Endothelial cell of umbilical vein (primary cell): ENCODE data around the gene UST. TPM values are rescaled to one million over a fixed set of nuclear protein-coding genes. Genes with fewer than 3 reads are reported as not detected.

ENCODE experiments used
- BruUV-seq: library from RNA; stranded (reverse); fragments of 400-500 nt; replicated peaks from 2 replicates; lab custom pipeline; 2021; lab: Mats Ljungman, UMichigan
- CTCF ChIA-PET: fragments of 300-600, 350-600 bp; sonication (Branson Sonifier 250); formaldehyde crosslinking; loops from one replicate; lab custom pipeline; 2021; ENCODE audit warnings: antibody characterized with exemption, inconsistent platforms; lab: Charles Lee
- POLR2A ChIA-PET: fragments of 300-600, 350-600 bp; sonication (Branson Sonifier 250); formaldehyde crosslinking; loops from one replicate; lab custom pipeline; 2021; ENCODE audit warnings: antibody characterized with exemption, inconsistent platforms; lab: Charles Lee
- DNase-seq: peaks from one replicate; pipeline ENCODE4 v3.0.0-alpha.2; 2011; ENCODE audit warnings: low read depth, low spot score
- FAIRE-seq: peaks from 2 replicates; lab custom pipeline; 2011; peaks lifted over from hg19 to GRCh38; lab: Jason Lieb, UNC
- H2AFZ ChIP-seq: 2 replicates; pipeline ENCODE4 v1.6.0; 2012; ENCODE audit warnings: low read depth, low read length, control low read depth, inconsistent platforms
- H3K27ac ChIP-seq: 2 replicates; pipeline ENCODE4 v1.5.1; 2011; ENCODE audit warnings: low read depth, mild to moderate bottlenecking, control low read depth, low read length, moderate library complexity; ENCODE audit not compliant: insufficient read depth
- H3K27me3 ChIP-seq, 2 experiments: 2 replicates each; pipeline versions ENCODE4 v1.6.0 to v1.6.1; 2011; ENCODE audit warnings: low read length in 2 of 2, mixed read lengths in 1 of 2; ENCODE audit not compliant: control insufficient read depth in 2 of 2, insufficient read depth in 2 of 2
- H3K36me3 ChIP-seq, 2 experiments: 2 replicates in 1 of 2; 3 replicates in 1 of 2; pipeline ENCODE4 v1.5.1; 2011; ENCODE audit warnings: low read length in 2 of 2, mild to moderate bottlenecking in 1 of 2, moderate library complexity in 1 of 2; ENCODE audit not compliant: control insufficient read depth in 2 of 2, insufficient read depth in 2 of 2; ENCODE audit errors: extremely low read depth in 1 of 2
- H3K4me1 ChIP-seq: 3 replicates; pipeline ENCODE4 v1.5.1; 2011; ENCODE audit warnings: mild to moderate bottlenecking, low read length; ENCODE audit not compliant: control insufficient read depth, insufficient read depth; ENCODE audit errors: extremely low read depth
- H3K4me2 ChIP-seq: 2 replicates; pipeline ENCODE4 v1.6.1; 2011; ENCODE audit warnings: low read length, control low read depth, mixed read lengths; ENCODE audit not compliant: insufficient read depth
- H3K4me3 ChIP-seq, 3 experiments: fragments of 200-600 bp in 1 of 3; sonication (generic), shearing (Covaris generic) in 1 of 3; replicated peaks in 1 of 3; 2 replicates each; pipeline ENCODE4 v1.5.1; 2011 to 2016; ENCODE audit warnings: control low read depth in 3 of 3, low read length in 3 of 3, mild to moderate bottlenecking in 2 of 3, inconsistent platforms in 1 of 3, low read depth in 1 of 3, moderate library complexity in 1 of 3; ENCODE audit not compliant: insufficient read depth in 1 of 3
- H3K79me2 ChIP-seq: 2 replicates; pipeline ENCODE4 v1.6.0; 2012; ENCODE audit warnings: low read length, inconsistent platforms; ENCODE audit not compliant: control insufficient read depth, insufficient read depth
- H3K9ac ChIP-seq: replicated peaks from 2 replicates; pipeline ENCODE3; 2011; ENCODE audit warnings: low read length, control low read depth; ENCODE audit not compliant: insufficient read depth; ENCODE audit errors: extremely low read depth
- H3K9me1 ChIP-seq: replicated peaks from 3 replicates; pipeline ENCODE4 v1.6.0; 2011; ENCODE audit warnings: mild to moderate bottlenecking, low read length; ENCODE audit not compliant: control insufficient read depth, insufficient read depth; ENCODE audit errors: extremely low read depth
- H3K9me3 ChIP-seq: replicated peaks from 2 replicates; pipeline ENCODE4 v1.5.1; 2012; ENCODE audit warnings: low read length, inconsistent platforms; ENCODE audit not compliant: control insufficient read depth, insufficient read depth
- H4K20me1 ChIP-seq: replicated peaks from 2 replicates; pipeline ENCODE3; 2011; ENCODE audit warnings: mild to moderate bottlenecking, low read length; ENCODE audit not compliant: control insufficient read depth, insufficient read depth; ENCODE audit errors: extremely low read depth
- EZH2 ChIP-seq: IDR thresholded peaks from 2 replicates; pipeline ENCODE4 v1.6.1; 2012; ENCODE audit warnings: borderline replicate concordance, low read depth, mild to moderate bottlenecking, moderate library complexity, low read length, inconsistent platforms; ENCODE audit not compliant: severe bottlenecking
- FOS ChIP-seq: IDR thresholded peaks from 2 replicates; pipeline ENCODE4 v1.6.1; 2011; ENCODE audit warnings: mild to moderate bottlenecking, low read length, moderate library complexity, borderline replicate concordance; ENCODE audit not compliant: insufficient read depth
- MYC ChIP-seq: IDR thresholded peaks from one replicate; pipeline ENCODE4 v1.6.1; 2011; ENCODE audit warnings: mild to moderate bottlenecking, low read depth, low read length
- POLR2A ChIP-seq: IDR thresholded peaks from 2 replicates; pipeline ENCODE4 v1.6.1; 2012; ENCODE audit warnings: low read depth, mild to moderate bottlenecking, control low read depth, low read length
- POLR2AphosphoS5 ChIP-seq: IDR thresholded peaks from 2 replicates; pipeline ENCODE4 v1.6.1; 2012; ENCODE audit warnings: low read depth, mild to moderate bottlenecking, control low read depth, low read length, moderate library complexity; ENCODE audit not compliant: insufficient read depth
- dilution Hi-C: fragments of 300-500 bp; cut with MboI; formaldehyde crosslinking; loops from one replicate; pipeline ENCODE4 v1.15.0; 2019; ENCODE audit warnings: low sequenced_read_pairs; ENCODE audit not compliant: extremely low pct_ligation_motif_present
- intact Hi-C: fragments of 100-400 bp; cut with micrococcal nuclease; formaldehyde crosslinking; loops from one replicate; pipeline ENCODE4 v1.10.0; 2022
- polyA plus RNA-seq, 4 experiments: library from polyadenylated mRNA; depleted of rRNA in 3 of 4; stranded (reverse) in 3 of 4; unstranded in 1 of 4; fragments of >200 nt; gene quantifications; 2 replicates each; pipeline versions ENCODE4 v1.2.1 to v1.2.3, GENCODE V29; 2011 to 2012; ENCODE audit warnings: missing spikeins in 1 of 4
- total RNA-seq: library from RNA; stranded (reverse); gene quantifications from 2 replicates; pipeline ENCODE4 v1.2.3, GENCODE V29; 2021
- TF ChIP-seq, protein P1 (sequence below), 2 donors: IDR thresholded peaks; 1 replicate in 1 of 2; 2 replicates in 1 of 2; pipeline ENCODE4 v1.5.1; 2011; ENCODE audit warnings: low read length in 2 of 2, mild to moderate bottlenecking in 2 of 2, moderate library complexity in 2 of 2, control low read depth in 1 of 2, inconsistent platforms in 1 of 2, low read depth in 1 of 2; ENCODE audit not compliant: insufficient read depth in 1 of 2; ENCODE audit errors: extremely low read depth in 1 of 2
- TF ChIP-seq, protein P2 (sequence below): IDR thresholded peaks from 2 replicates; pipeline ENCODE4 v1.6.1; 2011; ENCODE audit not compliant: insufficient read depth, insufficient read length

Gene UST
- total and polyA plus RNA-seq, 2 donors (not counting 3 experiments of a cell fraction or from before 2014, with no cell fraction given) = 0.26 to 0.84 TPM

DNA sequence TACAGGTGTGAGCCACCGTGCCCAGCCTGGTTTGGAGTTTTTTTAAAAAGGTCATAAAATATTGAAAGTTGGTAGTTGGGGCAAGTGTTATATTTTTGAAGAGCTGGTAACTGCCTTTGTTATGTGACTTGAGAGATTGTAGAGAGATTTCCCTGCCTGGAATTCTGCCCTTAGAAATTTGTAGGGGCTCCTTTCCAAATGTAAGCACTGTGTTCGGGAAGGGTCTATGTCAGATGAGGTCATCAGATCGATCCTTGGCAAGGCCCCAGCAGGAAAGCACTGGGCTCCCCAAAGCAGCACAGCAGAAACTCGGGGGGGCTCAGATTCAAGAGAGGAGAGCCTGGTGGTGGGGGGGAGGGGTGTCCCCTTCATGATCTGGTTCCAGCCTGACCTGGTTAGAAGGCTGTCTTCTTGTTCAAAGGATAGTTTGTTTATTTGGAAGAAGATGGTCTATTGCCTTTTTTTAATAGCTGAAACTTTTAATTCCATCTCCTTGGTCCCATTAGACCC is 220.2 kb downstream of the UST start:
- Histone ChIP-seq H3K4me2 (no peak overlapping the region), H3K27ac (no peak overlapping the region), H3K9me1 (no peaks in the 10 kb centered on the region), H3K4me1 (no peaks in the 10 kb centered on the region), H4K20me1 (no peaks in the 10 kb centered on the region), H3K9me3 (no peaks in the 10 kb centered on the region), H3K27me3 (no peaks in the 10 kb centered on the region), H3K79me2 (no peaks in the 10 kb centered on the region), H3K36me3 (no peaks in the 10 kb centered on the region), H2AFZ (no peak overlapping the region), H3K9ac (no peak overlapping the region), H3K4me3 (no peak overlapping the region)
- ChIA-PET POLR2A (no interaction called here), CTCF (no interaction called here)
- DNase-seq = no peak
- FAIRE-seq = no peak
- TF ChIP-seq EZH2 = no peak
- no peak for TF ChIP-seq POLR2A
- TF ChIP-seq, protein P1, sequence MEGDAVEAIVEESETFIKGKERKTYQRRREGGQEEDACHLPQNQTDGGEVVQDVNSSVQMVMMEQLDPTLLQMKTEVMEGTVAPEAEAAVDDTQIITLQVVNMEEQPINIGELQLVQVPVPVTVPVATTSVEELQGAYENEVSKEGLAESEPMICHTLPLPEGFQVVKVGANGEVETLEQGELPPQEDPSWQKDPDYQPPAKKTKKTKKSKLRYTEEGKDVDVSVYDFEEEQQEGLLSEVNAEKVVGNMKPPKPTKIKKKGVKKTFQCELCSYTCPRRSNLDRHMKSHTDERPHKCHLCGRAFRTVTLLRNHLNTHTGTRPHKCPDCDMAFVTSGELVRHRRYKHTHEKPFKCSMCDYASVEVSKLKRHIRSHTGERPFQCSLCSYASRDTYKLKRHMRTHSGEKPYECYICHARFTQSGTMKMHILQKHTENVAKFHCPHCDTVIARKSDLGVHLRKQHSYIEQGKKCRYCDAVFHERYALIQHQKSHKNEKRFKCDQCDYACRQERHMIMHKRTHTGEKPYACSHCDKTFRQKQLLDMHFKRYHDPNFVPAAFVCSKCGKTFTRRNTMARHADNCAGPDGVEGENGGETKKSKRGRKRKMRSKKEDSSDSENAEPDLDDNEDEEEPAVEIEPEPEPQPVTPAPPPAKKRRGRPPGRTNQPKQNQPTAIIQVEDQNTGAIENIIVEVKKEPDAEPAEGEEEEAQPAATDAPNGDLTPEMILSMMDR (IDR thresholded peaks at IDR 0.05; ENCODE audit: extremely low read depth in 1 of 2, insufficient read depth in 1 of 2, low read depth in 1 of 2, low read length in 2 of 2) = no peak
- no peak for TF ChIP-seq MYC
- no peak for TF ChIP-seq FOS
- no peak for TF ChIP-seq POLR2AphosphoS5
- TF ChIP-seq, protein P2, sequence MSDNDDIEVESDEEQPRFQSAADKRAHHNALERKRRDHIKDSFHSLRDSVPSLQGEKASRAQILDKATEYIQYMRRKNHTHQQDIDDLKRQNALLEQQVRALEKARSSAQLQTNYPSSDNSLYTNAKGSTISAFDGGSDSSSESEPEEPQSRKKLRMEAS = no peak
- no TSS peak for BruUV-seq
- dilution Hi-C loops (no loop called here), intact Hi-C loops (no loop called here)
